HEK293T (cell line): Measurements from ENCODE around the gene KBTBD6.
"Not testable (repeated sequence)": the region's sequence is repeated elsewhere in the genome, so short reads cannot be mapped to it uniquely, and the experiment has no call there.

Source experiments
- CTCF ChIA-PET: fragments of 350-600 bp; formaldehyde crosslinking; extraction: SDS; loops from one replicate; lab custom pipeline; 2021; ENCODE audit warnings: antibody characterized with exemption, inconsistent platforms; lab: Yijun Ruan, JAX
- POLR2A ChIA-PET: fragments of 350-600 bp; formaldehyde crosslinking; extraction: SDS; loops from one replicate; lab custom pipeline; 2020; ENCODE audit warnings: antibody characterized with exemption, inconsistent platforms; lab: Yijun Ruan, JAX
- DNase-seq: peaks from one replicate; pipeline ENCODE4 v3.0.0; 2012; ENCODE audit warnings: mixed read lengths; ENCODE audit errors: extremely low spot score
- ARNT ChIP-seq: fragments of 450-650 bp; IDR thresholded peaks from 2 replicates; pipeline ENCODE4 v1.6.1; 2017; ENCODE audit warnings: mild to moderate bottlenecking
- BHLHE40 ChIP-seq: fragments of 450-650 bp; IDR thresholded peaks from 2 replicates; pipeline ENCODE4 v1.6.1; 2016; ENCODE audit warnings: mild to moderate bottlenecking, moderate library complexity, borderline replicate concordance
- CTBP1 ChIP-seq: fragments of 450-650 bp; IDR thresholded peaks from 2 replicates; pipeline ENCODE4 v1.6.1; 2016; ENCODE audit warnings: borderline replicate concordance
- ELF4 ChIP-seq: fragments of 450-650 bp; IDR thresholded peaks from 2 replicates; pipeline ENCODE4 v1.6.1; 2017; ENCODE audit warnings: antibody characterized with exemption
- FOXA1 ChIP-seq: fragments of 450-650 bp; IDR thresholded peaks from 2 replicates; pipeline ENCODE4 v1.6.1; 2016; ENCODE audit warnings: mild to moderate bottlenecking
- FOXK2 ChIP-seq: fragments of 450-650 bp; IDR thresholded peaks from 2 replicates; pipeline ENCODE4 v1.6.1; 2016; ENCODE audit warnings: mild to moderate bottlenecking
- FOXM1 ChIP-seq: fragments of 450-650 bp; IDR thresholded peaks from 2 replicates; pipeline ENCODE4 v1.6.1; 2017; ENCODE audit warnings: mild to moderate bottlenecking, borderline replicate concordance
- HDGF ChIP-seq: fragments of 450-650 bp; IDR thresholded peaks from 2 replicates; pipeline ENCODE4 v1.6.1; 2017; ENCODE audit warnings: antibody characterized with exemption, borderline replicate concordance
- L3MBTL2 ChIP-seq: fragments of 450-650 bp; conservative IDR thresholded peaks from 2 replicates; pipeline ENCODE4 v1.6.1; 2016; ENCODE audit warnings: mild to moderate bottlenecking
- LEF1 ChIP-seq: fragments of 450-650 bp; IDR thresholded peaks from 2 replicates; pipeline ENCODE4 v1.6.1; 2017; ENCODE audit warnings: mild to moderate bottlenecking, borderline replicate concordance
- NFRKB ChIP-seq: fragments of 450-650 bp; IDR thresholded peaks from 2 replicates; pipeline ENCODE4 v1.6.1; 2016; ENCODE audit warnings: mild to moderate bottlenecking, moderate library complexity
- SP1 ChIP-seq: fragments of 450-650 bp; IDR thresholded peaks from 2 replicates; pipeline ENCODE4 v1.6.1; 2017
- SUZ12 ChIP-seq: fragments of 450-650 bp; IDR thresholded peaks from 2 replicates; pipeline ENCODE4 v1.6.1; 2016; ENCODE audit warnings: mild to moderate bottlenecking
- TARDBP ChIP-seq: fragments of 450-650 bp; IDR thresholded peaks from 2 replicates; pipeline ENCODE4 v1.6.1; 2016
- ZNF384 ChIP-seq: fragments of 450-650 bp; IDR thresholded peaks from 2 replicates; pipeline ENCODE4 v1.6.1; 2016
- TF ChIP-seq, protein P1 (sequence below): fragments of 450-650 bp; IDR thresholded peaks from 2 replicates; pipeline ENCODE4 v1.6.1; 2016

Gene KBTBD6, protein sequence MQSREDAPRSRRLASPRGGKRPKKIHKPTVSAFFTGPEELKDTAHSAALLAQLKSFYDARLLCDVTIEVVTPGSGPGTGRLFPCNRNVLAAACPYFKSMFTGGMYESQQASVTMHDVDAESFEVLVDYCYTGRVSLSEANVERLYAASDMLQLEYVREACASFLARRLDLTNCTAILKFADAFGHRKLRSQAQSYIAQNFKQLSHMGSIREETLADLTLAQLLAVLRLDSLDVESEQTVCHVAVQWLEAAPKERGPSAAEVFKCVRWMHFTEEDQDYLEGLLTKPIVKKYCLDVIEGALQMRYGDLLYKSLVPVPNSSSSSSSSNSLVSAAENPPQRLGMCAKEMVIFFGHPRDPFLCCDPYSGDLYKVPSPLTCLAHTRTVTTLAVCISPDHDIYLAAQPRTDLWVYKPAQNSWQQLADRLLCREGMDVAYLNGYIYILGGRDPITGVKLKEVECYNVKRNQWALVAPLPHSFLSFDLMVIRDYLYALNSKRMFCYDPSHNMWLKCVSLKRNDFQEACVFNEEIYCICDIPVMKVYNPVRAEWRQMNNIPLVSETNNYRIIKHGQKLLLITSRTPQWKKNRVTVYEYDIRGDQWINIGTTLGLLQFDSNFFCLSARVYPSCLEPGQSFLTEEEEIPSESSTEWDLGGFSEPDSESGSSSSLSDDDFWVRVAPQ

DNA sequence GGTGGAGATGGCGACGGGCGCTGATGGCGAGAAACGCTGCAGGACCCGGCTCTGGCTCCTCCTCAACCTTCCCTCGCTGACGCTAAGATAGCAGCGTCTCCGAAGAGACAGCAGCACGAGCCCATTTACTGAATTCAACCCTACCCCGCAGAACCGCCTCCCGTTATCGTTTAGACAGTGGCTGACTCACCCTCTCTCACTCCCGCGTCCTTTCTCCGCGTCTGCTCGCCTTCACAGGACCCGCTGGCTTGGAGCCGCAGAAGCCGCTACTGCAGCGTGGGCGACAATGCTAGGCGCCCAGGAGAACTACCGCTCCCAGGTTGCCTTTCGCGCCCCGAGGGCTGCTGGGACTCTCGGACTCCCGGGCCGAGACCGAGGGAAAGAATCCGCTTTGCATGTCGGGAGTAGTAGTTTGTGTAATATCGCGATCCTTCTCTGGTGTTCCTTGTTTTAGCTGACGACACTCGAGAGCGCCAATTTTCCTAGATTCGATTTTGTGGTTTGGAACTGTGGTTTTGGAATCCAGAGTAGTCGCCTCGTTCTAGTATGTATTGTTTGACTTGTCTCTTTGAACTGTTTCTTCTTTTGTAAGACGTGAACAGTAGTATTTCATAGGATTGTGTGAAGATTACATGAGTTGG lies at the start of gene KBTBD6:
TSS of gene KBTBD6 (minus strand) at position 291 of the 641 bp plus-strand sequence. CDS start 291 bp downstream, outside the sequence.
- peak; percentile 87 for DNase-seq
- TF ChIP-seq NFRKB: no peak
- TF ChIP-seq FOXM1: no peak
- no peak; the same call in 1 of the 2 replicates for TF ChIP-seq ARNT
- TF ChIP-seq ZNF384: no peak
- no peak for TF ChIP-seq HDGF
- TF ChIP-seq L3MBTL2: peak; percentile 60
- TF ChIP-seq ELF4: peak; percentile 75
- TF ChIP-seq FOXA1: no peak
- TF ChIP-seq LEF1: no peak
- TF ChIP-seq SUZ12: peak; percentile 87
- no peak for TF ChIP-seq TARDBP
- TF ChIP-seq BHLHE40: no peak
- TF ChIP-seq, protein P1, sequence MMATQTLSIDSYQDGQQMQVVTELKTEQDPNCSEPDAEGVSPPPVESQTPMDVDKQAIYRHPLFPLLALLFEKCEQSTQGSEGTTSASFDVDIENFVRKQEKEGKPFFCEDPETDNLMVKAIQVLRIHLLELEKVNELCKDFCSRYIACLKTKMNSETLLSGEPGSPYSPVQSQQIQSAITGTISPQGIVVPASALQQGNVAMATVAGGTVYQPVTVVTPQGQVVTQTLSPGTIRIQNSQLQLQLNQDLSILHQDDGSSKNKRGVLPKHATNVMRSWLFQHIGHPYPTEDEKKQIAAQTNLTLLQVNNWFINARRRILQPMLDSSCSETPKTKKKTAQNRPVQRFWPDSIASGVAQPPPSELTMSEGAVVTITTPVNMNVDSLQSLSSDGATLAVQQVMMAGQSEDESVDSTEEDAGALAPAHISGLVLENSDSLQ: no peak
- POLR2A ChIA-PET: interaction anchor here (0.6 to 1.0 kb wide), 3 partner anchors 9 to 72 kb away, joined by 3 to 6 read pairs (median 4); partner anchors contain the start of gene WBP4
- CTCF ChIA-PET: no interaction called here

DNA sequence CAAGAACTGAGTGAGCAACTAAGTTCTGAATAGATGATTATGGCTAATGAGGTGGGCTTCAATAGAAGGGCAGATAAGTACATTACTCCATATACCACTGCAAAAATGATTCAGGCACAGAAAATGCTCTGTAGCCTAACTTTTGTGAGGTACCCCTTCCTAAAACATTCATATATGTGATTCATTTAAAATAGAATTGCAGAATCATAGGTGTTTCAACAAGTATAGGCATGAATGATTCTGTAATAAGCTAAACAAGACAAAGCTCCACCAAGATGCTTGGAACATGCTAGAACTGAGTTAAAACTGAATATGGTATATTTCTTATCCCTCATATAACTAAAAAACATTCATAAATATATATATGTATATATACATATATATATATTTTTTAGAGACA lies 49.6 kb upstream of the KBTBD6 start:
- ChIA-PET POLR2A (no interaction called here), CTCF (interaction anchor here (0.5 kb wide), 1 partner anchor 94 kb away, joined by 3 read pairs; no protein-coding TSS in a partner anchor)
- TF ChIP-seq HDGF: no peak
- TF ChIP-seq FOXM1: no peak
- TF ChIP-seq SUZ12: no peak
- no peak for TF ChIP-seq SP1
- no peak for TF ChIP-seq NFRKB
- no peak for TF ChIP-seq ZNF384
- no peak for TF ChIP-seq FOXA1
- no peak for TF ChIP-seq LEF1
- TF ChIP-seq ELF4: no peak
- TF ChIP-seq TARDBP: no peak
- TF ChIP-seq BHLHE40: no peak
- no peak for DNase-seq

DNA sequence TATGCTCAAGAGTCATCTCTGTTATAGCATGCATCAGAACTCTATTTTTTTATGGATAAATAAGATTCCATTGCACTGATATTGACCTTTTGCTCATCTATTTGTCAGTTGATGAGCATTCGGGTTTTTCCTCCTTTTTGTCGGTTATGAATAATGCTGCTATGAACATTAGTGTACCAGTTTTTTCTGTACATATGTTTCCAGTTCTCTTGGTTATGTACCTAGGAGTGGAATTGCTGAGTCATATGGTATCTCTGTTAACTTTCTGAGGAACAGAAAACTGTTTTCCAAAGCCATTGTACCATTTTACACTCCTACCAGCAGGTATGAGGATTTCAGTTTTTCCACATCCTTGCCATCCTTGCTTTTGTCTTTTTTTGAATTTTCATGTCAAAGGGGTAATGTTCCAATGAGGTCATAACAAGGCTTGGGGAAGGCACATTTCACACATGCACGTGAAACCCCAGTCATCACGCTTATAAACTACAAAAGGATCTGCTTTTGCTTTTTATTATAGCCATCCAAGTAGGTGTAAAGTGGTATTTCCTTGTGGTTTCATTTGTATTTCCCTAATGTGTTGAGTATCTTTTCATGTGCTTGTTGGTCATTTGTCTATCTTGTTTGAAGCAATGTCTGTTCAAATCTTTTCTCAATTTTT lies 47.1 kb upstream of the KBTBD6 start:
- CTCF ChIA-PET: no interaction called here

DNA sequence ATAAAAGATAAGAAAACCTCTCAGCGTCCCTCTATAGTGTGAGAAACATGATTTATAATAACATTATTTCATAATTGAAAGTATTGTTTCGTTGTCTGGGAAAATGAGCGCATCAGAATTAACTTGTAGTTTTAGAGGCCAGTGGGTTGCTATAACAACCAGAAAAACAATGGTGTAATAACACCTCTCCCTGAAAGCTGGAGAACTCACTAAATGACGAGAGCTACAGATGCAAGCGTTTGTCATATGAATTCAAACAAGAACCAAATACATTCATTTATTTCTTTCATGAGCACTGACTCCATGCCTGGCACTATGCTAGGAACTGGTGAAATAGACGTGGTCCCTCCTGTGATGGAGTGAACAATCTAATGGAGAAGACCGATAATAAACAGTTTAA lies 45.4 kb upstream of the KBTBD6 start:
- DNase-seq: peak; percentile 7
- no peak for TF ChIP-seq FOXK2
- no peak for TF ChIP-seq CTBP1
- no peak for TF ChIP-seq NFRKB
- TF ChIP-seq, protein P1: no peak
- TF ChIP-seq SP1: no peak
- no peak for TF ChIP-seq ARNT
- no peak for TF ChIP-seq TARDBP
- no peak for TF ChIP-seq ZNF384
- no peak for TF ChIP-seq SUZ12
- TF ChIP-seq HDGF: no peak
- no peak for TF ChIP-seq FOXA1
- TF ChIP-seq FOXM1: no peak
- TF ChIP-seq LEF1: no peak
- no peak for TF ChIP-seq L3MBTL2
- no peak for TF ChIP-seq BHLHE40
- no peak for TF ChIP-seq ELF4
- ChIA-PET POLR2A (no interaction called here), CTCF (no interaction called here)

More for the DNA sequence above, 47.1 kb upstream of the KBTBD6 start:
- no peak for TF ChIP-seq L3MBTL2
- POLR2A ChIA-PET: no interaction called here
- DNase-seq: no peak

DNA sequence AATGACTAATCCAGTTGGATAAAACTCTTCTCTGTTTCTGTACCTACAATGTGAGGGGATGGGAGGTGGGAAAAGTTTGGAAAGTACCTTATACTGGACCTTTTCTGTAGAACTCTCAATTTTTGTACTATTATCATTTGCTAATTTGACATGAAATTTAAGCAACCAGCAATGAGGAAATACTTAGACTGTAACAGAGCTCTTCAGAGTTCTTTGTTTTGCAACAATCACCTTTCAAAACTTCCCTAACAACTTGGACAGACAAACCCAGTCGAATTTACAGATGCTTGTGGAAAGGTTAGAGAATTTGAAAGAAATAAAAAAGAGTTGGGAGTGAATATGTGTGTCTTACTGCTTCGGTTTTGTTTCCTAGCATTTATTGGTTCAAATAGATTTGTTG lies 45.0 kb upstream of the KBTBD6 start:
- POLR2A ChIA-PET: no interaction called here

DNA sequence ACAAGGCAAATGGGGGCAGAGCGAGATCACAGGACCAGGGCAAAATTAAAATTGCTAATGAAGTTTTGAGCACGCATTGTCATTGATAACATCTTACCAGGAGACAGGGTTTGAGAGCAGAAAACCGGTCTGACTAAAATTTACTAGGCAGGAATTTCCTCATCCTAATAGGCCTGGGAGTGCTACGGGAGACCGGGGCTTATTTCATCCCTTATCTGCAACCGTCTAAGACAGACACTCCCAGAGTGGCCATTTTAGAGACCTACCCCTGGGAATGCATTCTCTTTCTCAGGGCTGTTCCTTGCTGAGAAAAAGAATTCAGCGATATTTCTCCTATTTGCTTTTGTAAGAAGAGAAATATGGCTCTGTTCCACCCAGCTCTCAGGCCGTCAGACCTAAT lies 43.0 kb upstream of the KBTBD6 start:
- POLR2A ChIA-PET, DNase-seq, CTCF ChIA-PET: not testable (repeated sequence)

More for the DNA sequence above, 45.0 kb upstream of the KBTBD6 start:
- CTCF ChIA-PET: no interaction called here
- DNase-seq: no peak
- TF ChIP-seq ZNF384 (no peak), BHLHE40 (no peak), FOXM1 (no peak), TARDBP (no peak)
